Adrenal gland (tissue), 5 donors: ENCODE data around the gene LYAR.
"Not testable (repeated sequence)": the region's sequence is repeated elsewhere in the genome, so short reads cannot be mapped to it uniquely, and the experiment has no call there.

Experiments used
- POLR2A ChIP-seq, 2 donors: fragments of 450-650 bp; IDR thresholded peaks; one replicate each; pipeline ENCODE4 v1.6.1; 2017; ENCODE audit warnings: antibody characterized with exemption in 2 of 2, mild to moderate bottlenecking in 2 of 2, moderate library complexity in 1 of 2
- TF ChIP-seq, protein P1 (sequence below), 6 experiments: fragments of 450-650 bp in 4 of 6; fragments of 200-600 bp in 2 of 6; sonication (generic) in 1 of 6; IDR thresholded peaks; 1 replicate in 5 of 6; 2 replicates in 1 of 6; pipeline versions ENCODE4 v1.5.1 to v1.8.0; 2016 to 2021; ENCODE audit warnings: antibody characterized with exemption in 6 of 6, mild to moderate bottlenecking in 2 of 6, moderate library complexity in 1 of 6
- donor health status: DM: no; HTN: no; CAD: no.

DNA sequence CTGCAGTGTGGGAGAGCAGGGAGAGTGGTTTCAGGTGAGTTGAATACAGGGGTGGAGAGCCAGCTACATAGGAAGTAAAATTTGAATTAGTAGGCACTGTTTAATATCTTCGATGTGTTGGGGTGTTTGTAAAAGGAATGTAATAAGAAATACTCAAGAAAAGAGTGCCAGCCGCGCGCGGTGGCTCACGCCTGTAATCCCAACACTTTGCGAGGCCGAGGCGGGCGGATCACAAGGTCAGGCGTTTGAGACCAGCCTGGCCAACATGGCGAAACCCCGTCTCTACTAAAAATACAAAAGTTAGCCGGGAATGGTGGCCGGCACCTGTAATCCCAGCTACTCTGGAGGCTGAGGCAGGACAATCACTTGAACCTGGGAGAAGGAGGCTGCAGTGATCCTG is 40.6 kb downstream of the LYAR start:
- TF ChIP-seq, protein P1, sequence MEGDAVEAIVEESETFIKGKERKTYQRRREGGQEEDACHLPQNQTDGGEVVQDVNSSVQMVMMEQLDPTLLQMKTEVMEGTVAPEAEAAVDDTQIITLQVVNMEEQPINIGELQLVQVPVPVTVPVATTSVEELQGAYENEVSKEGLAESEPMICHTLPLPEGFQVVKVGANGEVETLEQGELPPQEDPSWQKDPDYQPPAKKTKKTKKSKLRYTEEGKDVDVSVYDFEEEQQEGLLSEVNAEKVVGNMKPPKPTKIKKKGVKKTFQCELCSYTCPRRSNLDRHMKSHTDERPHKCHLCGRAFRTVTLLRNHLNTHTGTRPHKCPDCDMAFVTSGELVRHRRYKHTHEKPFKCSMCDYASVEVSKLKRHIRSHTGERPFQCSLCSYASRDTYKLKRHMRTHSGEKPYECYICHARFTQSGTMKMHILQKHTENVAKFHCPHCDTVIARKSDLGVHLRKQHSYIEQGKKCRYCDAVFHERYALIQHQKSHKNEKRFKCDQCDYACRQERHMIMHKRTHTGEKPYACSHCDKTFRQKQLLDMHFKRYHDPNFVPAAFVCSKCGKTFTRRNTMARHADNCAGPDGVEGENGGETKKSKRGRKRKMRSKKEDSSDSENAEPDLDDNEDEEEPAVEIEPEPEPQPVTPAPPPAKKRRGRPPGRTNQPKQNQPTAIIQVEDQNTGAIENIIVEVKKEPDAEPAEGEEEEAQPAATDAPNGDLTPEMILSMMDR (IDR thresholded peaks at IDR 0.05), result not testable (repeated sequence)
- TF ChIP-seq POLR2A (IDR thresholded peaks at IDR 0.05), result not testable (repeated sequence)
